Ascending aorta (tissue), 2 donors: ENCODE results near the gene DDI1. TPM values are rescaled to one million over a fixed set of nuclear protein-coding genes. Genes with fewer than 3 reads are reported as not detected.

Experiments
- DNase-seq, 2 donors: peaks; one replicate each; pipeline ENCODE4 v3.0.0-alpha.2; 2019; ENCODE audit warnings: low spot score in 2 of 2
- H3K27ac ChIP-seq, 2 donors: fragments of 200-600 bp; sonication (generic); one replicate each; pipeline ENCODE4 v1.5.1; 2016 to 2017; ENCODE audit warnings: mild to moderate bottlenecking in 1 of 2
- H3K27me3 ChIP-seq: fragments of 200-600 bp; sonication (generic); one replicate; pipeline ENCODE4 v1.5.1; 2017
- H3K36me3 ChIP-seq, 2 donors: fragments of 200-600 bp; sonication (generic); one replicate each; pipeline ENCODE4 v1.5.1; 2016
- H3K4me1 ChIP-seq, 2 donors: fragments of 200-600 bp; sonication (generic); one replicate each; pipeline ENCODE4 v1.5.1; 2016 to 2017; ENCODE audit warnings: mild to moderate bottlenecking in 1 of 2
- H3K4me3 ChIP-seq, 2 donors: fragments of 200-600 bp; sonication (generic); one replicate each; pipeline ENCODE4 v1.5.1; 2016 to 2017; ENCODE audit warnings: mild to moderate bottlenecking in 1 of 2
- H3K9me3 ChIP-seq, 2 donors: fragments of 200-600 bp; sonication (generic); one replicate each; pipeline ENCODE4 v1.5.1; 2016
- intact Hi-C: fragments of 100-400 bp; cut with DNase I; formaldehyde crosslinking; loops from one replicate; pipeline ENCODE4 v1.15.1; 2023
- total RNA-seq: library from RNA; depleted of rRNA; stranded (reverse); fragments of >200 nt; gene quantifications from one replicate; pipeline ENCODE4 v1.1.0, GENCODE V29; 2016
- TF ChIP-seq, protein P1 (sequence below), 3 experiments: fragments of 200-600 bp in 2 of 3; fragments of 450-650 bp in 1 of 3; sonication (generic) in 2 of 3; IDR thresholded peaks; one replicate each; pipeline ENCODE4 v1.5.1; 2016 to 2019; ENCODE audit warnings: antibody characterized with exemption in 3 of 3, mild to moderate bottlenecking in 1 of 3, moderate library complexity in 1 of 3

The DDI1 gene
- total RNA-seq, 1 donor from 2014 or later: not detected

- no peaks in the 10 kb centered on the region for H3K27me3 ChIP-seq
- no peaks in the 10 kb centered on the region for H3K4me1 ChIP-seq
- DNase-seq: no peak
- H3K27ac ChIP-seq: no peak overlapping the region
- TF ChIP-seq, protein P1, sequence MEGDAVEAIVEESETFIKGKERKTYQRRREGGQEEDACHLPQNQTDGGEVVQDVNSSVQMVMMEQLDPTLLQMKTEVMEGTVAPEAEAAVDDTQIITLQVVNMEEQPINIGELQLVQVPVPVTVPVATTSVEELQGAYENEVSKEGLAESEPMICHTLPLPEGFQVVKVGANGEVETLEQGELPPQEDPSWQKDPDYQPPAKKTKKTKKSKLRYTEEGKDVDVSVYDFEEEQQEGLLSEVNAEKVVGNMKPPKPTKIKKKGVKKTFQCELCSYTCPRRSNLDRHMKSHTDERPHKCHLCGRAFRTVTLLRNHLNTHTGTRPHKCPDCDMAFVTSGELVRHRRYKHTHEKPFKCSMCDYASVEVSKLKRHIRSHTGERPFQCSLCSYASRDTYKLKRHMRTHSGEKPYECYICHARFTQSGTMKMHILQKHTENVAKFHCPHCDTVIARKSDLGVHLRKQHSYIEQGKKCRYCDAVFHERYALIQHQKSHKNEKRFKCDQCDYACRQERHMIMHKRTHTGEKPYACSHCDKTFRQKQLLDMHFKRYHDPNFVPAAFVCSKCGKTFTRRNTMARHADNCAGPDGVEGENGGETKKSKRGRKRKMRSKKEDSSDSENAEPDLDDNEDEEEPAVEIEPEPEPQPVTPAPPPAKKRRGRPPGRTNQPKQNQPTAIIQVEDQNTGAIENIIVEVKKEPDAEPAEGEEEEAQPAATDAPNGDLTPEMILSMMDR (IDR thresholded peaks at IDR 0.05): no peak
- intact Hi-C loops: no loop called here
- H3K4me3 ChIP-seq: no peak overlapping the region
- no peaks in the 10 kb centered on the region for H3K9me3 ChIP-seq
- no peaks in the 10 kb centered on the region for H3K36me3 ChIP-seq
Measured at GRCh38 chr11:104049116-104049515, 12.7 kb downstream of the DDI1 start.

- TF ChIP-seq, protein P1 (IDR thresholded peaks at IDR 0.05): no peak
- no peak for DNase-seq
- no peak overlapping the region for H3K27ac ChIP-seq
- no peaks in the 10 kb centered on the region for H3K36me3 ChIP-seq
- intact Hi-C loops: no loop called here
- H3K9me3 ChIP-seq: no peaks in the 10 kb centered on the region
- H3K4me1 ChIP-seq: no peaks in the 10 kb centered on the region
- H3K4me3 ChIP-seq: no peak overlapping the region
- H3K27me3 ChIP-seq: no peaks in the 10 kb centered on the region
Measured at GRCh38 chr11:104051778-104052177, 15.3 kb downstream of the DDI1 start.

GRCh38 chr11:104053743-104054478 is 17.5 kb downstream of the DDI1 start:
- Histone ChIP-seq H3K36me3 (no peaks in the 10 kb centered on the region), H3K4me3 (no peak overlapping the region), H3K9me3 (no peaks in the 10 kb centered on the region), H3K27me3 (no peaks in the 10 kb centered on the region), H3K4me1 (no peaks in the 10 kb centered on the region), H3K27ac (no peak overlapping the region)
- intact Hi-C loops: no loop called here
- TF ChIP-seq, protein P1 (IDR thresholded peaks at IDR 0.05): no peak
- DNase-seq: no peak

GRCh38 chr11:104054911-104055529 is 18.6 kb downstream of the DDI1 start:
- H3K36me3 ChIP-seq: no peaks in the 10 kb centered on the region
- intact Hi-C loops: no loop called here
- no peak overlapping the region for H3K4me3 ChIP-seq
- H3K27me3 ChIP-seq: no peaks in the 10 kb centered on the region
- no peaks in the 10 kb centered on the region for H3K9me3 ChIP-seq
- no peak for DNase-seq
- TF ChIP-seq, protein P1 (IDR thresholded peaks at IDR 0.05): no peak
- H3K27ac ChIP-seq: no peak overlapping the region
- H3K4me1 ChIP-seq: no peaks in the 10 kb centered on the region

DNA sequence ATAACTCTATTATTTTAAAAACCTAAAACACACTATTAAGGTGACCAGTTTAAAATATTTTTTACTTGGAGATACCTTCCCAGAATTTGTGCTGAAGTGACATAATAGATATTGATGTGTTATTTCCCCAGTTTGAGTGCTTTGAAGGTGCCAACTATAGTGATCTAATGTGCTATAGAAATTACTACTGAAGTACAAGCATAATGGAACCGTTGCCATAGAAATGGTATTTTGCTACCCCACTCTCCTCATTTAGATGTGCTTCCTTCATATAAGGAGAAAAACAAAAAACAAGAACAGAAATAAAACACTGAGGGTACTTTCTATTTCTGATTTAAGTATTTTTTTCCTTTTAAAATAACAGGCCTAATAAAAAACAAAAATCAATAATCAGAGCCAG is 19.2 kb downstream of the DDI1 start:
- Histone ChIP-seq H3K4me1 (no peaks in the 10 kb centered on the region), H3K4me3 (no peak overlapping the region), H3K9me3 (no peaks in the 10 kb centered on the region), H3K27me3 (no peaks in the 10 kb centered on the region), H3K27ac (no peak overlapping the region), H3K36me3 (no peaks in the 10 kb centered on the region)
- TF ChIP-seq, protein P1 (IDR thresholded peaks at IDR 0.05): no peak
- intact Hi-C loops: no loop called here
- no peak for DNase-seq
